ENCODE measurements around the gene GPR35. TPM values are rescaled to one million over a fixed set of nuclear protein-coding genes. Genes with fewer than 3 reads are reported as not detected.

GPR35 gene
- total and polyA plus RNA-seq, 2 of the 13 experiments (the other 11 are each of a cell fraction or from before 2014, with no cell fraction given): 27.1 to 44.2 TPM

DNA sequence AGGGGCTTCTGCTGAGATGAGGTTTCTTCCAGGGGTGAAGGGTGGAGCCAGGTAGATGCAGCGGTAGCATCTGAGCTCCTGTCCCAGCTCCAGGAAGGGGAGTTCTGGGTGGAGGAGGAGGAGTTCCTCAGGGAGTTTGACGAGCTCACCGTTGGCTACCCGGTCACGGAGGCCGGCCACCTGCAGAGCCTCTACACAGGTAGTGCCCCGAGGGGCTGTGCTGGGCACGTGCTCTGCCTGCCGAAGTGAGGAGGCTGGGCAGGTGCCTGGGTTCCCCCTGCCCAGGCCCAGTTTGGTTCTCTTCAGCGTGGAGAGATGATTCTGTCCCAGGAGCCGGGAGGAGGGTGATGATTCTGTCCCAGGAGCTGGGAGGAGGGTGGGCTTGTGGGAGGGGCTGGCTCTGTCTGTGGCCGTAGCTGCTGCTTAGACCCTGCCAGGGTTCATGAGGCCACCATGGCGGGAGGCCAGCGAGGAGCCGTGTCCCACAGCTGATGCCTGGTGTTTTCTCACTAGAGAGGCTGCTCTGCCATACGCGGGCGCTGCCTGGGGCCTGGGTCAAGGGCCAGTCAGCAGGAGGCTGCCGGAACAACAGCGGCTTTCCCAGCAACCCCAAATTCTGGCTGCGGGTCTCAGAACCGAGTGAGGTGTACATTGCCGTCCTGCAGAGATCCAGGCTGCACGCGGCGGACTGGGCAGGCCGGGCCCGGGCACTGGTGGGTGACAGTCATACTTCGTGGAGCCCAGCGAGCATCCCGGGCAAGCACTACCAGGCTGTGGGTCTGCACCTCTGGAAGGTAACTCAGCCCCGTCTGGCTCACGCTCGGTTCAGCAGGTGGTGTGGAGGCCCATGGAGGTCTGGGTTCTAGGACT lies 30.5 kb upstream of the GPR35 start (continued):
- TF ChIP-seq, protein P1, sequence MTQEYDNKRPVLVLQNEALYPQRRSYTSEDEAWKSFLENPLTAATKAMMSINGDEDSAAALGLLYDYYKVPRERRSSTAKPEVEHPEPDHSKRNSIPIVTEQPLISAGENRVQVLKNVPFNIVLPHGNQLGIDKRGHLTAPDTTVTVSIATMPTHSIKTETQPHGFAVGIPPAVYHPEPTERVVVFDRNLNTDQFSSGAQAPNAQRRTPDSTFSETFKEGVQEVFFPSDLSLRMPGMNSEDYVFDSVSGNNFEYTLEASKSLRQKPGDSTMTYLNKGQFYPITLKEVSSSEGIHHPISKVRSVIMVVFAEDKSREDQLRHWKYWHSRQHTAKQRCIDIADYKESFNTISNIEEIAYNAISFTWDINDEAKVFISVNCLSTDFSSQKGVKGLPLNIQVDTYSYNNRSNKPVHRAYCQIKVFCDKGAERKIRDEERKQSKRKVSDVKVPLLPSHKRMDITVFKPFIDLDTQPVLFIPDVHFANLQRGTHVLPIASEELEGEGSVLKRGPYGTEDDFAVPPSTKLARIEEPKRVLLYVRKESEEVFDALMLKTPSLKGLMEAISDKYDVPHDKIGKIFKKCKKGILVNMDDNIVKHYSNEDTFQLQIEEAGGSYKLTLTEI (CRISPR knock-in tag; conservative IDR thresholded peaks at IDR 0.05): no peak
- TF ChIP-seq NR2C2 (CRISPR knock-in tag; IDR thresholded peaks at IDR 0.05; ENCODE audit: borderline replicate concordance) (no peak), MXI1 (IDR thresholded peaks at IDR 0.05; ENCODE audit: borderline replicate concordance, low read depth, low read length) (no peak), SOX5 (CRISPR knock-in tag; IDR thresholded peaks at IDR 0.05; ENCODE audit: borderline replicate concordance) (no peak), TBL1XR1 (IDR thresholded peaks at IDR 0.05; ENCODE audit: borderline replicate concordance, low read length, partially characterized antibody) (no peak), KLF6 (CRISPR knock-in tag; IDR thresholded peaks at IDR 0.05) (no peak), NFE2L2 (IDR thresholded peaks at IDR 0.05; ENCODE audit: low read length) (no peak), YY1 (IDR thresholded peaks at IDR 0.05; ENCODE audit: insufficient read depth, insufficient replicate concordance, low read depth, low read length) (no peak)

DNA sequence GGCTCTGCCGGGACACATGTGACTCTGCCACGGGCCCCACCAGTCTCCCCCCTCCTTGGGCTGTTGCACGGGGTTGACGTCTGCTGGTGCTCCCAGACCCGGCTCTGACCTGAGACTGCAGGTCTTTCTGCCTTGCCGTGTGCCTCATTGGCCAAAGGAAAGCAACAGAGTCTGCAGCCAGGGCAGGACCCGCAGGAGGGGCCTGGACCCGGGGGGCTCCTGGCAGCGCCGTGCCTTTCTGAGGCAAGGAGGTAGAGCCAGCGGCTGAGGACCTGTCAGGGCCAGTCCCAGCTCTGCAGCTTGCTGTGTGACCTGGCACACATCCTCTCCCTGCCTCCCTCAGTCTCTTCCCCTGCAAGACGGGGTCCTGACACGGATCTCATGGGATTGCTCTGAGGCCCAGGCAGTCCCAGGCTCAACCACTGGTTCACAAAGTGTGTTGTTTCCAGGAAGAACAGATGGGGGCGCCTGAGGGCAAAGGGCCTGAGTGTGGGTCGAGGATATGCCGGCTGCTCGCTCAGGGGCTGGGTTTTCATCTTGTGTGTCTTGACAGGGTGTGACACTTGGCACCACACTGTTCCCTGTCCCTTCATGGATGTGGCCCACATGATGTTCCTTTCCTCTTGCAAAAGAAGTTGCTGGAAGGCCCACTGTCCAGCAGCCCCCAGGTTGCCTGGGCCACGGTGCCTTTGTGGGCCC lies 29.8 kb upstream of the GPR35 start:
- intact Hi-C loops (cut with micrococcal nuclease; ENCODE audit: unreplicated experiment): loop anchor here (1.0 kb wide), 1 partner anchor 43 kb away; no protein-coding TSS in a partner anchor
- peak; percentile 64 for DNase-seq (ENCODE audit: low spot score)
- Histone ChIP-seq H3K27me3 (ENCODE audit: control insufficient read depth in 1 of 2, insufficient read depth in 2 of 2, low read length in 2 of 2) (no peaks in the 10 kb centered on the region), H3K36me3 (replicated peaks in 1 of 2; ENCODE audit: control insufficient read depth in 1 of 2, insufficient read depth in 2 of 2, low read length in 2 of 2) (peaks cover 18 to 30% of the 10 kb centered on the region in 2 experiments), H4K20me1 (ENCODE audit: insufficient read depth, low read length) (no peaks in the 10 kb centered on the region), H3K79me2 (ENCODE audit: insufficient read depth, low read length) (peaks cover 9% of the 10 kb centered on the region), H3K9ac (ENCODE audit: insufficient read depth, low read depth, low read length) (no peak overlapping the region), H3K4me2 (ENCODE audit: low read depth, low read length) (no peak overlapping the region), H3K4me3 (replicated peaks in 1 of 3; ENCODE audit: insufficient read depth in 1 of 3, low read depth in 2 of 3, low read length in 3 of 3) (no peak overlapping the region), H3K27ac (ENCODE audit: extremely low read length, insufficient read depth, low read length) (peak overlapping the region; percentile 94), H3K4me1 (ENCODE audit: insufficient read depth, low read length) (peaks cover 32% of the 10 kb centered on the region), H3K9me3 (ENCODE audit: low read length) (no peaks in the 10 kb centered on the region), H2AFZ (ENCODE audit: low read length) (no peak overlapping the region)
- CTCF ChIA-PET (ENCODE audit: low intra/inter-chr PET ratio, low total read pairs): no interaction called here
- BruUV-seq (replicated peaks): no TSS peak
- peak; percentile 76 for FAIRE-seq
- POLR2A ChIA-PET: interaction anchor here (0.7 to 2.2 kb wide), 2 partner anchors 9 to 10 kb away, joined by 4 to 9 read pairs; partner anchors contain the start of gene CAPN10
- in situ Hi-C loops (cut with HindIII; ENCODE audit: extremely low pct_ligation_motif_present, low pct_unique_long_range_greater_than_20kb): no loop called here
- peak; percentile 62 for ATAC-seq
- 77% methylated on average over 13 of the region's 18 CpGs for WGBS (ENCODE audit: low lambda C conversion rate)
- TF ChIP-seq ZNF841 (CRISPR knock-in tag; IDR thresholded peaks at IDR 0.05; ENCODE audit: borderline replicate concordance): no peak
- TF ChIP-seq, protein P2, sequence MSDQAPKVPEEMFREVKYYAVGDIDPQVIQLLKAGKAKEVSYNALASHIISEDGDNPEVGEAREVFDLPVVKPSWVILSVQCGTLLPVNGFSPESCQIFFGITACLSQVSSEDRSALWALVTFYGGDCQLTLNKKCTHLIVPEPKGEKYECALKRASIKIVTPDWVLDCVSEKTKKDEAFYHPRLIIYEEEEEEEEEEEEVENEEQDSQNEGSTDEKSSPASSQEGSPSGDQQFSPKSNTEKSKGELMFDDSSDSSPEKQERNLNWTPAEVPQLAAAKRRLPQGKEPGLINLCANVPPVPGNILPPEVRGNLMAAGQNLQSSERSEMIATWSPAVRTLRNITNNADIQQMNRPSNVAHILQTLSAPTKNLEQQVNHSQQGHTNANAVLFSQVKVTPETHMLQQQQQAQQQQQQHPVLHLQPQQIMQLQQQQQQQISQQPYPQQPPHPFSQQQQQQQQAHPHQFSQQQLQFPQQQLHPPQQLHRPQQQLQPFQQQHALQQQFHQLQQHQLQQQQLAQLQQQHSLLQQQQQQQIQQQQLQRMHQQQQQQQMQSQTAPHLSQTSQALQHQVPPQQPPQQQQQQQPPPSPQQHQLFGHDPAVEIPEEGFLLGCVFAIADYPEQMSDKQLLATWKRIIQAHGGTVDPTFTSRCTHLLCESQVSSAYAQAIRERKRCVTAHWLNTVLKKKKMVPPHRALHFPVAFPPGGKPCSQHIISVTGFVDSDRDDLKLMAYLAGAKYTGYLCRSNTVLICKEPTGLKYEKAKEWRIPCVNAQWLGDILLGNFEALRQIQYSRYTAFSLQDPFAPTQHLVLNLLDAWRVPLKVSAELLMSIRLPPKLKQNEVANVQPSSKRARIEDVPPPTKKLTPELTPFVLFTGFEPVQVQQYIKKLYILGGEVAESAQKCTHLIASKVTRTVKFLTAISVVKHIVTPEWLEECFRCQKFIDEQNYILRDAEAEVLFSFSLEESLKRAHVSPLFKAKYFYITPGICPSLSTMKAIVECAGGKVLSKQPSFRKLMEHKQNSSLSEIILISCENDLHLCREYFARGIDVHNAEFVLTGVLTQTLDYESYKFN (CRISPR knock-in tag; conservative IDR thresholded peaks at IDR 0.05): 0 out of 2 replicates have a peak, but pooled peaks have one; percentile 19
